Prostate gland (tissue), 2 donors: Measurements from ENCODE around the gene MIS18A.

ENCODE experiments used
- CTCF ChIP-seq, 4 experiments: fragments of 200-600 bp in 2 of 4; fragments of 450-650 bp in 2 of 4; sonication (generic) in 2 of 4; IDR thresholded peaks; 1 replicate in 3 of 4; 2 replicates in 1 of 4; pipeline ENCODE4 v1.5.1; 2016 to 2019; ENCODE audit warnings: antibody characterized with exemption in 4 of 4, mild to moderate bottlenecking in 2 of 4, moderate library complexity in 2 of 4
- POLR2A ChIP-seq: fragments of 450-650 bp; IDR thresholded peaks from one replicate; pipeline ENCODE4 v1.6.1; 2016; ENCODE audit warnings: antibody characterized with exemption, mild to moderate bottlenecking
- POLR2AphosphoS5 ChIP-seq: sonication (generic); formaldehyde crosslinking; IDR thresholded peaks from one replicate; pipeline ENCODE4 v1.6.1; 2017; ENCODE audit warnings: antibody characterized with exemption

GRCh38 chr21:32248571-32249461, 30.0 kb downstream of the MIS18A start:
- TF ChIP-seq POLR2A (no peak), CTCF (IDR thresholded peaks at IDR 0.05) (no peak), POLR2AphosphoS5 (no peak)
